ENCODE results near the gene SHC4.

DNA sequence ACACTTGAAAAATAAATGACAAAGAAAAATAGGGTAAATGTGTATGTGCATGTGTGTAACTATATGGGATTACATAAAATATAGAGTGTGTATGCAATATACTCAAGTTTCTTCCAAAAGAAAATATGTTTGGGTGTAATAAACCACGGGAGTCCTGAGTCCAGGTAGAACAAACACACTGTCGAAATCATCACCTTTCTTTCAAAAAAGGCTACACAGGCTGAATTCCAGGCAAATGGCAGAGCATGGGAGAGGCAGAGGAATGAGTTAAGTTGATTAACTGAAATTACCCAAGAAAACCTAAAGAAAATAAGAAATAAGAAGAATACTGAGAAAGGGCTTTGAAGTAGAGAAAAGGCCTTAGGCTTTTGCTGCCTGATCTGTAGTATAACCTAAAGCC, 179.0 kb downstream of the SHC4 start:
- TF ChIP-seq CTCF (conservative IDR thresholded peaks at IDR 0.05 in 1 of 2, IDR thresholded peaks at IDR 0.05 in 1 of 2; ENCODE audit: extremely low read depth in 1 of 2, insufficient read depth in 1 of 2, low read depth in 1 of 2, low read length in 2 of 2) (no peak), EZH2 (IDR thresholded peaks at IDR 0.05; ENCODE audit: borderline replicate concordance, low read length) (no peak)
